ENCODE measurements around the gene CCN2. TPM values are rescaled to one million over a fixed set of nuclear protein-coding genes. Genes with fewer than 3 reads are reported as not detected.

The CCN2 gene
- total RNA-seq, 1 experiment from 2014 or later, result 3.1 TPM

DNA sequence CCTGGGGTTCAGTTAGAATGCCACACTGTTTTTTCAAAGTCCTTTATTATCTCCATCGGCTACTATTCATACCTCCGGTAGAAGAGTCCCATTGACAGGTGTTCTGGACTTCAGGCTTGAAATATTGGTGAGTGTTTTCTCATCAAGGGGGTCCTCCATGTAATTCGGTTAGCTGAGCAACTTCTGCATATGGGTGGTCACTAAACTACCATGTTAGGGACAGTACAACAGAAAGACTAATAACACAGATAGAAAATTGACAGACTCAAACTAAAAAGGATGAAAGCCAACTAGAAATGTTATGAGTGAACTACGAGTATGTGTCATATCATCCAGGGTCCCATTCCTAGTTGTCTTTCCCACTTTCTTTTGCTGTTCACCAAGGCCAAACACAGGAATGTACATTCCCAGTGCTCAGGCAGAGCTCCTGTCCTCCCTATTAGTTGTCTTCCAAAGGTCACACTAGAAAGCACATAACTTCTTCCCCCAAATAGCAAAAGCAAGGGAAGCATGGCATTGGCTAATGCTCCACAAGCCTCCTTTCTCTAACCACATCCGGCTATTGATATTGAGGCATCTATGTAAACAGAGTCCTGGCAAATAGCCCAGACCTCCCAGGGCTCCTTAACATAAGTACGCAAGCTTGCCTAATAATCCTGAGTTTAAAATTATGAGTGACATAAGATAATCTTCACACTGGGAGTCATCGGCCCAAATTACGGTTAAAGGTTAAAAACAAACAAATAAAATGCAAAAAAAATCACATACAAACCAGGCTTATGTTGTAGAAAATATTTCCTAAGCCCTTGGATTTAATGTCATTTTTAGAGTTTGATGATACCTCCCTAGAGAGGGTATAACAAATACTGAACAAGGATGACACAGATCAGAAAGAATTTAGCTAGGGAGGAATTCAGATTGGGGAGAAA is 13.2 kb downstream of the CCN2 start:
- intact Hi-C loops (cut with micrococcal nuclease), result no loop called here
- Histone ChIP-seq H3K27ac (ENCODE audit: low read depth, low read length) (no peak overlapping the region), H3K9me2 (ENCODE audit: insufficient read depth) (no peaks in the 10 kb centered on the region), H3K4me1 (ENCODE audit: control insufficient read depth in 1 of 2, insufficient read depth in 2 of 2, low read length in 2 of 2) (no peaks in the 10 kb centered on the region), H3K9me3 (ENCODE audit: control insufficient read depth in 1 of 2, insufficient read depth in 1 of 2, low read depth in 1 of 2, low read length in 2 of 2) (no peaks in the 10 kb centered on the region), H4K20me1 (ENCODE audit: insufficient read depth) (no peaks in the 10 kb centered on the region), H3K27me3 (ENCODE audit: insufficient read depth, low read length) (no peaks in the 10 kb centered on the region), H3K36me3 (ENCODE audit: control insufficient read depth in 1 of 2, insufficient read depth in 2 of 2, low read length in 2 of 2) (no peaks in the 10 kb centered on the region), H2AFZ (ENCODE audit: low read depth, low read length, poor library complexity, severe bottlenecking) (no peak overlapping the region), H3K9ac (ENCODE audit: low read length) (no peak overlapping the region), H3K4me2 (ENCODE audit: low read length) (no peak overlapping the region), H3K79me2 (ENCODE audit: insufficient read depth, low read length) (no peaks in the 10 kb centered on the region), H3K4me3 (replicated peaks in 1 of 2; ENCODE audit: low read depth in 1 of 2, low read length in 2 of 2) (no peak overlapping the region)
- TF ChIP-seq TCF7L2 (IDR thresholded peaks at IDR 0.05; ENCODE audit: borderline replicate concordance, extremely low read depth, insufficient read depth, insufficient read length) (no peak), YY1 (IDR thresholded peaks at IDR 0.05; ENCODE audit: extremely low read depth, insufficient replicate concordance, low read depth, low read length) (no peak)
- TF ChIP-seq, protein P1, sequence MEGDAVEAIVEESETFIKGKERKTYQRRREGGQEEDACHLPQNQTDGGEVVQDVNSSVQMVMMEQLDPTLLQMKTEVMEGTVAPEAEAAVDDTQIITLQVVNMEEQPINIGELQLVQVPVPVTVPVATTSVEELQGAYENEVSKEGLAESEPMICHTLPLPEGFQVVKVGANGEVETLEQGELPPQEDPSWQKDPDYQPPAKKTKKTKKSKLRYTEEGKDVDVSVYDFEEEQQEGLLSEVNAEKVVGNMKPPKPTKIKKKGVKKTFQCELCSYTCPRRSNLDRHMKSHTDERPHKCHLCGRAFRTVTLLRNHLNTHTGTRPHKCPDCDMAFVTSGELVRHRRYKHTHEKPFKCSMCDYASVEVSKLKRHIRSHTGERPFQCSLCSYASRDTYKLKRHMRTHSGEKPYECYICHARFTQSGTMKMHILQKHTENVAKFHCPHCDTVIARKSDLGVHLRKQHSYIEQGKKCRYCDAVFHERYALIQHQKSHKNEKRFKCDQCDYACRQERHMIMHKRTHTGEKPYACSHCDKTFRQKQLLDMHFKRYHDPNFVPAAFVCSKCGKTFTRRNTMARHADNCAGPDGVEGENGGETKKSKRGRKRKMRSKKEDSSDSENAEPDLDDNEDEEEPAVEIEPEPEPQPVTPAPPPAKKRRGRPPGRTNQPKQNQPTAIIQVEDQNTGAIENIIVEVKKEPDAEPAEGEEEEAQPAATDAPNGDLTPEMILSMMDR (IDR thresholded peaks at IDR 0.05 in 2 of 3, conservative IDR thresholded peaks at IDR 0.05 in 1 of 3; ENCODE audit: borderline replicate concordance in 1 of 3, insufficient read depth in 1 of 3, low read depth in 2 of 3, low read length in 2 of 3), result no peak
- BruUV-seq (replicated peaks), result no TSS peak
- no peak for DNase-seq (ENCODE audit: low read depth, low spot score)
- POLR2A ChIA-PET, result no interaction called here
- ATAC-seq, result no peak
- CTCF ChIA-PET, result no interaction called here
- RAD21 ChIA-PET (ENCODE audit: low non-redundant PET in 1 of 2, low total read pairs in 2 of 2, uncharacterized antibody in 2 of 2, unreplicated experiment in 2 of 2), result no interaction called here

DNA sequence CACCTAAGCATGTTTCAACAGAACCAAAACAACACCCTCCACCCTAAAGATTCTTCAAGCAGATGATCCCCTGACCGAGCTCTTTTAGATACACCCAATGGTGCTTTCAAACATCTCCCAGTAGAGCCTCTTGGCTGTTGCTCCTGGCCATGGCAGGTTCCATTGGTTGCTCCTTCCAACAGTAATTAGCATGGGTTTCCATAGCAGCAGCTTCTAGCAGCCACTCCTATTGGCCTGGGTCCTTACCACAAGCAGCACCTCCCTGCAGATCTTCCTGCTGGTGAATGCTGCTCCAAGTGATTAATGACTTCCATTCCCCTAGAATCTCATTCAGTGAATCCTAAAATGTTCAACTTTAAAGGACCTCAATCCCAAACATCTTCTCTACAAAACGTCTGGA is 13.9 kb downstream of the CCN2 start:
- no peak overlapping the region for H2AFZ ChIP-seq (ENCODE audit: low read depth, low read length, poor library complexity, severe bottlenecking)
- CTCF ChIA-PET, result no interaction called here
- no peak overlapping the region for H3K4me3 ChIP-seq (replicated peaks in 1 of 2; ENCODE audit: low read depth in 1 of 2, low read length in 2 of 2)
- H3K9me2 ChIP-seq (ENCODE audit: insufficient read depth), result no peaks in the 10 kb centered on the region
- no peaks in the 10 kb centered on the region for H3K79me2 ChIP-seq (ENCODE audit: insufficient read depth, low read length)
- H3K9ac ChIP-seq (ENCODE audit: low read length), result no peak overlapping the region
- intact Hi-C loops (cut with micrococcal nuclease), result no loop called here
- no peaks in the 10 kb centered on the region for H4K20me1 ChIP-seq (ENCODE audit: insufficient read depth)
- ATAC-seq, result no peak
- no peaks in the 10 kb centered on the region for H3K4me1 ChIP-seq (ENCODE audit: control insufficient read depth in 1 of 2, insufficient read depth in 2 of 2, low read length in 2 of 2)
- no peak overlapping the region for H3K4me2 ChIP-seq (ENCODE audit: low read length)
- no peaks in the 10 kb centered on the region for H3K27me3 ChIP-seq (ENCODE audit: insufficient read depth, low read length)
- no peak for DNase-seq (ENCODE audit: low read depth, low spot score)
- no TSS peak for BruUV-seq (replicated peaks)
- H3K36me3 ChIP-seq (ENCODE audit: control insufficient read depth in 1 of 2, insufficient read depth in 2 of 2, low read length in 2 of 2), result no peaks in the 10 kb centered on the region
- RAD21 ChIA-PET (ENCODE audit: low non-redundant PET in 1 of 2, low total read pairs in 2 of 2, uncharacterized antibody in 2 of 2, unreplicated experiment in 2 of 2), result no interaction called here
- POLR2A ChIA-PET, result no interaction called here
- no peaks in the 10 kb centered on the region for H3K9me3 ChIP-seq (ENCODE audit: control insufficient read depth in 1 of 2, insufficient read depth in 1 of 2, low read depth in 1 of 2, low read length in 2 of 2)
- H3K27ac ChIP-seq (ENCODE audit: low read depth, low read length), result no peak overlapping the region
- TF ChIP-seq EZH2 (IDR thresholded peaks at IDR 0.05) (no peak), ZFX (IDR thresholded peaks at IDR 0.05) (no peak), YY1 (IDR thresholded peaks at IDR 0.05; ENCODE audit: extremely low read depth, insufficient replicate concordance, low read depth, low read length) (no peak), ZNF274 (IDR thresholded peaks at IDR 0.05; ENCODE audit: low read depth, low read length) (no peak), SIN3A (IDR thresholded peaks at IDR 0.05; ENCODE audit: low read depth) (no peak), JUND (IDR thresholded peaks at IDR 0.05) (no peak), CEBPB (IDR thresholded peaks at IDR 0.05; ENCODE audit: low read depth) (no peak), SRF (IDR thresholded peaks at IDR 0.05; ENCODE audit: low read depth) (no peak), EZH2phosphoT487 (IDR thresholded peaks at IDR 0.05; ENCODE audit: borderline replicate concordance) (no peak), EGR1 (IDR thresholded peaks at IDR 0.05; ENCODE audit: low read depth) (no peak), CBX3 (IDR thresholded peaks at IDR 0.05; ENCODE audit: low read depth) (no peak), FOSL1 (IDR thresholded peaks at IDR 0.05; ENCODE audit: low read depth) (no peak)
- TF ChIP-seq, protein P2, sequence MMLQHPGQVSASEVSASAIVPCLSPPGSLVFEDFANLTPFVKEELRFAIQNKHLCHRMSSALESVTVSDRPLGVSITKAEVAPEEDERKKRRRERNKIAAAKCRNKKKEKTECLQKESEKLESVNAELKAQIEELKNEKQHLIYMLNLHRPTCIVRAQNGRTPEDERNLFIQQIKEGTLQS (IDR thresholded peaks at IDR 0.05), result no peak
- TF ChIP-seq, protein P3, sequence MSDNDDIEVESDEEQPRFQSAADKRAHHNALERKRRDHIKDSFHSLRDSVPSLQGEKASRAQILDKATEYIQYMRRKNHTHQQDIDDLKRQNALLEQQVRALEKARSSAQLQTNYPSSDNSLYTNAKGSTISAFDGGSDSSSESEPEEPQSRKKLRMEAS (IDR thresholded peaks at IDR 0.05), result no peak
